Duodenal mucosa (tissue), 2 donors: ENCODE results near the gene SDK2.

Source experiments
- H3K27ac ChIP-seq: one replicate; pipeline ENCODE4 v1.7.0; 2013; ENCODE audit warnings: low read depth, low read length
- H3K27me3 ChIP-seq, 2 donors: one replicate each; pipeline ENCODE4 v1.7.0; 2013; ENCODE audit warnings: low read length in 2 of 2, control low read depth in 1 of 2; ENCODE audit not compliant: insufficient read depth in 2 of 2, control insufficient read depth in 1 of 2
- H3K36me3 ChIP-seq, 2 donors: one replicate each; pipeline ENCODE4 v1.7.0; 2013; ENCODE audit warnings: low read length in 2 of 2, control low read depth in 1 of 2; ENCODE audit not compliant: insufficient read depth in 2 of 2, control insufficient read depth in 1 of 2
- H3K4me1 ChIP-seq, 2 donors: one replicate each; pipeline ENCODE4 v1.7.0; 2013; ENCODE audit warnings: low read length in 2 of 2, control low read depth in 1 of 2; ENCODE audit not compliant: insufficient read depth in 2 of 2, control insufficient read depth in 1 of 2
- H3K4me3 ChIP-seq, 2 donors: one replicate each; pipeline ENCODE4 v1.7.0; 2013; ENCODE audit warnings: low read length in 2 of 2, low read depth in 1 of 2
- H3K9ac ChIP-seq, 2 donors: one replicate each; pipeline ENCODE4 v1.7.0; 2013; ENCODE audit warnings: low read length in 2 of 2, low read depth in 1 of 2
- H3K9me3 ChIP-seq, 2 donors: one replicate each; pipeline ENCODE4 v1.7.0; 2013; ENCODE audit warnings: low read length in 2 of 2, control low read depth in 1 of 2; ENCODE audit not compliant: control insufficient read depth in 1 of 2

Gene SDK2

GRCh38 chr17:73364155-73364522 lies 280.1 kb downstream of the SDK2 start:
- Histone ChIP-seq H3K27me3 (no peaks in the 10 kb centered on the region), H3K4me1 (peaks cover 0 to 6% of the 10 kb centered on the region in 2 donors), H3K4me3 (no peak overlapping the region), H3K9me3 (no peaks in the 10 kb centered on the region), H3K27ac (no peak overlapping the region), H3K36me3 (no peaks in the 10 kb centered on the region), H3K9ac (no peak overlapping the region)

GRCh38 chr17:73363442-73364154 lies 280.6 kb downstream of the SDK2 start:
- H3K27ac ChIP-seq = no peak overlapping the region
- H3K4me3 ChIP-seq = no peak overlapping the region
- no peak overlapping the region for H3K9ac ChIP-seq

GRCh38 chr17:73362697-73363096 lies 281.5 kb downstream of the SDK2 start:
- H3K27me3 ChIP-seq = no peaks in the 10 kb centered on the region
- peaks cover 0 to 6% of the 10 kb centered on the region in 2 donors for H3K4me1 ChIP-seq
- no peak overlapping the region for H3K9ac ChIP-seq
- no peak overlapping the region for H3K4me3 ChIP-seq
- H3K36me3 ChIP-seq = no peaks in the 10 kb centered on the region
- no peaks in the 10 kb centered on the region for H3K9me3 ChIP-seq
- H3K27ac ChIP-seq = no peak overlapping the region

More at GRCh38 chr17:73363442-73364154, 280.6 kb downstream of the SDK2 start:
- H3K36me3 ChIP-seq = no peaks in the 10 kb centered on the region
- no peaks in the 10 kb centered on the region for H3K27me3 ChIP-seq
- H3K4me1 ChIP-seq = peaks cover 0 to 6% of the 10 kb centered on the region in 2 donors
- H3K9me3 ChIP-seq = no peaks in the 10 kb centered on the region

- H3K27me3 ChIP-seq = no peaks in the 10 kb centered on the region
- no peak overlapping the region for H3K9ac ChIP-seq
- no peaks in the 10 kb centered on the region for H3K36me3 ChIP-seq
- peaks cover 0 to 5% of the 10 kb centered on the region in 2 donors for H3K4me1 ChIP-seq
- H3K9me3 ChIP-seq = no peaks in the 10 kb centered on the region
- no peak overlapping the region for H3K27ac ChIP-seq
- H3K4me3 ChIP-seq = no peak overlapping the region
These were observed 283.1 kb downstream of the SDK2 start for GRCh38 chr17:73360961-73361761.

- H3K9me3 ChIP-seq = no peaks in the 10 kb centered on the region
- H3K4me1 ChIP-seq = peaks cover 0 to 3% of the 10 kb centered on the region in 2 donors
- no peak overlapping the region for H3K9ac ChIP-seq
- H3K4me3 ChIP-seq = no peak overlapping the region
- H3K27me3 ChIP-seq = no peaks in the 10 kb centered on the region
- H3K36me3 ChIP-seq = no peaks in the 10 kb centered on the region
- no peak overlapping the region for H3K27ac ChIP-seq
These were observed 284.2 kb downstream of the SDK2 start for GRCh38 chr17:73359987-73360410.

- peaks cover 0 to 3% of the 10 kb centered on the region in 2 donors for H3K4me1 ChIP-seq
- H3K9me3 ChIP-seq = no peaks in the 10 kb centered on the region
- H3K9ac ChIP-seq = no peak overlapping the region
- no peak overlapping the region for H3K4me3 ChIP-seq
- H3K36me3 ChIP-seq = no peaks in the 10 kb centered on the region
- no peaks in the 10 kb centered on the region for H3K27me3 ChIP-seq
- H3K27ac ChIP-seq = no peak overlapping the region
These were observed 284.9 kb downstream of the SDK2 start for GRCh38 chr17:73359352-73359751.

- Histone ChIP-seq H3K9me3 (no peaks in the 10 kb centered on the region), H3K27ac (no peak overlapping the region), H3K4me3 (no peak overlapping the region), H3K27me3 (no peaks in the 10 kb centered on the region), H3K4me1 (peaks cover 0 to 3% of the 10 kb centered on the region in 2 donors), H3K9ac (no peak overlapping the region), H3K36me3 (no peaks in the 10 kb centered on the region)
These were observed 285.6 kb downstream of the SDK2 start for GRCh38 chr17:73358668-73359067.

- no peak overlapping the region for H3K4me3 ChIP-seq
- no peaks in the 10 kb centered on the region for H3K9me3 ChIP-seq
- no peaks in the 10 kb centered on the region for H3K27me3 ChIP-seq
- no peak overlapping the region for H3K9ac ChIP-seq
- H3K36me3 ChIP-seq = no peaks in the 10 kb centered on the region
- peaks cover 0 to 3% of the 10 kb centered on the region in 2 donors for H3K4me1 ChIP-seq
- H3K27ac ChIP-seq = no peak overlapping the region
These were observed 286.3 kb downstream of the SDK2 start for GRCh38 chr17:73357981-73358380.

- H3K36me3 ChIP-seq = no peaks in the 10 kb centered on the region
- H3K4me3 ChIP-seq = no peak overlapping the region
- H3K9me3 ChIP-seq = no peaks in the 10 kb centered on the region
- no peak overlapping the region for H3K9ac ChIP-seq
- no peaks in the 10 kb centered on the region for H3K27me3 ChIP-seq
- H3K4me1 ChIP-seq = peaks cover 0 to 3% of the 10 kb centered on the region in 2 donors
- no peak overlapping the region for H3K27ac ChIP-seq
These were observed 286.9 kb downstream of the SDK2 start for GRCh38 chr17:73357318-73357717.

- Histone ChIP-seq H3K27ac (no peak overlapping the region), H3K9ac (no peak overlapping the region), H3K9me3 (no peaks in the 10 kb centered on the region), H3K4me3 (no peak overlapping the region), H3K4me1 (peaks cover 0 to 3% of the 10 kb centered on the region in 2 donors), H3K36me3 (no peaks in the 10 kb centered on the region), H3K27me3 (no peaks in the 10 kb centered on the region)
These were observed 287.6 kb downstream of the SDK2 start for GRCh38 chr17:73356561-73357170.
